HG03442 (cell line): ENCODE measurements around the gene MEF2A.
A peak's percentile ranks its signal among the peaks of the same experiment; 100 is the strongest.

Experiments
- ATAC-seq: cut with Tn5 transposase; IDR thresholded peaks from one replicate; pipeline ENCODE4 v1.9.1; 2021; ENCODE audit warnings: mild to moderate bottlenecking, moderate library complexity; ENCODE audit not compliant: unreplicated experiment

Gene MEF2A

DNA sequence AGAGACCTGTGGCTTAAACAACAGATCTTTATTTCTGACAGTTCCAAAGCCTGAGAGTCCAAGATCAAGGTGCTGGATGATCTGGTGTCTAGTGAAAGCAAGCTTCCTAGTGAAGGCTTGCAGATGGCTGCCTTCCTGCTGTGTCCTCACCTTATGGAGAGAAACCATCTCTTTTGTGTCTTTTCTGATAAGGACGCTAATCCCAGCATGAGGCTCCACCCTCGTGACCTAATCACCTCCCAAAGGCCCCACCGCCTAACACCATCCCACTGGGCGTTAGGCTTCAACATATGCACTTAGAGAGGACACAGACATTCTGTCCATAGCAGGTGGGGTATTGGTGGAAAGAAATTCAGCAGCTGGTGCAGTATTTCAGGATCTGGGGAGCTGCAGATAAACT, 187.3 kb downstream of the MEF2A start:
- ATAC-seq: no peak

DNA sequence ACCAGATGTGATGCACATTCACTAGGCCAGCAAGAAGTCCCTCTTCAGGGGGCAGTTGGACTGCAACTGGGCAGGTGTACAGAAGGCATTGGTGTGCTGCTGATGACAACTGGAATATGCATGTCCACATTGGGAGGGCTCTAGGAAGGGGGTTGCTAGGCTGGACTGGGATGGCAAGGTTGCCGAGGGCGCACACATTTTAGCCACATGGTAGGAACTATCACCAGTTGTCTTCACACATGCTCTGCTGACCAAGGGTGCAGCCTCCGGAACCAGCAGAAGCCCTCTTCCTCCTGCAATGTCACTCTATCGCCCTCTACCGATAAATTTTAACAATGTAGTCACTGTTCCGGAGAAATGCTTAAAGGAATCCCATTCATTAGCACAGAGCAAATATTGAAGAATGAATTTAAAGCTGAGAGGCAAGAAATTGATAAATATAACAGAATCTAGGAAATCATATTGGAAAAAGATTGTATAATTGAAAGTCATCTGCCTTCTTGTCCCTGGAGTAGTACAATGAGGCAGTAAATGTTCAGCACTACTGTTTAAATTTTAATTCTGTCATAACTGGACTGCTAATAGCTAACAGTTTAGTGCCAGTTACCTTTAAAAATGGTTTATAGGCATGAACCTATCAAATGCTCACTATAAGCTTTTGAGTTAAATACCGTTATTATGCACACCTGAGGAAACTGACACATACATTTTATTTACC, 190.1 kb downstream of the MEF2A start:
- ATAC-seq: peak; percentile 87

GRCh38 chr15:99762288-99762687, 196.5 kb downstream of the MEF2A start:
- no peak for ATAC-seq

DNA sequence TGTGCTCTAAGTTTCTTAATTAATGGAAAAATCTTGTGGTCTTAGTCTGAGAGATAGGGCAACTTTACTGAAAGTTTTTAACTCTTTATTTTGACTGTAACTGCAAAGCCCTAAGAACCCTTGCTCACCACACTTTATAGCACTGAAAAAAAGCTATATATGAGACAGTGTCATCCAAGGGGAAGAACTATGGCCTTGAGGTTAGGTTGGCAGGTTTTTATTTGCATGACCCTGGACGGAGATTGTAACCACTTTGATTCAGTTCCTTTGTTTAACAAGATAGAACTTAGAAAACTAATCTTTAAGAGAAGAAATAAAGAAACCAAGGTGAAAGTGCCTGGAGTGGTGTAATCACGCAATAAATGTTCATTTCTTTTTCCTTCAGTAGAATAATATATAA, 198.0 kb downstream of the MEF2A start:
- ATAC-seq: no peak

- no peak for ATAC-seq
Measured at GRCh38 chr15:99764522-99764921, 198.7 kb downstream of the MEF2A start.
